H1 (cell line): ENCODE data around the gene ARHGAP26. TPM values are rescaled to one million over a fixed set of nuclear protein-coding genes. Genes with fewer than 3 reads are reported as not detected.

Experiments
- ATF2 ChIP-seq: IDR thresholded peaks from 2 replicates; pipeline ENCODE4 v1.6.1; 2012; ENCODE audit warnings: low read length, inconsistent platforms
- CHD7 ChIP-seq: fragments of 300-600 bp; sonication (generic); IDR thresholded peaks from 2 replicates; pipeline ENCODE4 v1.7.1; 2012; ENCODE audit warnings: low read length, moderate library complexity, mild to moderate bottlenecking, inconsistent platforms; ENCODE audit not compliant: insufficient replicate concordance
- GTF2F1 ChIP-seq: IDR thresholded peaks from 2 replicates; pipeline ENCODE4 v1.6.1; 2012; ENCODE audit warnings: low read depth, low read length, improper control_type of control experiment, borderline replicate concordance
- KDM1A ChIP-seq: fragments of 200-600, 300-600 bp; sonication (generic); IDR thresholded peaks from 2 replicates; pipeline ENCODE4 v1.7.1; 2016; ENCODE audit warnings: mild to moderate bottlenecking, low read length, borderline replicate concordance
- POLR2AphosphoS5 ChIP-seq: IDR thresholded peaks from 2 replicates; pipeline ENCODE4 v1.6.1; 2011; ENCODE audit warnings: low read depth, low read length
- POU5F1 ChIP-seq: IDR thresholded peaks from 2 replicates; pipeline ENCODE4 v1.6.1; 2011; ENCODE audit warnings: low read depth, mild to moderate bottlenecking, low read length, moderate library complexity
- RNF2 ChIP-seq: fragments of 200-900, 300-1000 bp; sonication (generic); IDR thresholded peaks from 2 replicates; pipeline ENCODE4 v1.7.1; 2016; ENCODE audit warnings: borderline replicate concordance, low read depth, mild to moderate bottlenecking, antibody characterized with exemption, low read length; ENCODE audit not compliant: poor library complexity, severe bottlenecking; ENCODE audit errors: missing control alignments
- SIX5 ChIP-seq: IDR thresholded peaks from 2 replicates; pipeline ENCODE4 v1.6.1; 2011; ENCODE audit warnings: mild to moderate bottlenecking, low read depth, low read length
- polyA plus RNA-seq, 7 experiments: library from polyadenylated mRNA; depleted of rRNA in 3 of 7; stranded (reverse) in 5 of 7; unstranded in 2 of 7; fragments of >200 nt in 5 of 7; fragments of 200-250 nt in 2 of 7; gene quantifications; 1 replicate in 5 of 7; 2 replicates in 1 of 7; 4 replicates in 1 of 7; pipeline versions ENCODE4 v1.2.1 to v1.2.3, GENCODE V29; 2011 to 2013; ENCODE audit warnings: missing spikeins in 2 of 7, mixed read lengths in 2 of 7
- total RNA-seq: library from RNA; stranded (reverse); fragmentation: NEBNext Ultra II Directional; extraction: Animal tissue kit (Norgen Biotek cat#: 25700); gene quantifications from 2 replicates; pipeline ENCODE4 v1.2.1, GENCODE V29; 2021

ARHGAP26 gene
- total and polyA plus RNA-seq, 2 of the 8 experiments (the other 6 are each of a cell fraction or from before 2014, with no cell fraction given), result 7.1 to 24.8 TPM

GRCh38 chr5:143029293-143029692, 259.1 kb downstream of the ARHGAP26 start (continued):
- no peak for TF ChIP-seq CHD7
- TF ChIP-seq POU5F1, result no peak
- TF ChIP-seq GTF2F1, result no peak
- no peak for TF ChIP-seq POLR2AphosphoS5
- TF ChIP-seq RNF2, result no peak
- TF ChIP-seq ATF2, result no peak
- no peak for TF ChIP-seq KDM1A
- TF ChIP-seq SIX5, result no peak
- TF ChIP-seq, all 59 proteins: peak for 0
